ENCODE data around the gene CRIP2.
A peak's percentile ranks its signal among the peaks of the same experiment; 100 is the strongest.

The CRIP2 gene

GRCh38 chr14:105476831-105477659, 2.4 kb downstream of the CRIP2 start:
- DNase-seq (ENCODE audit: low read depth in 2 of 2) = no peak

- DNase-seq (ENCODE audit: low read depth in 2 of 2) = no peak
These were observed 3.2 kb downstream of the CRIP2 start for GRCh38 chr14:105477660-105478397.

- DNase-seq (ENCODE audit: low read depth in 2 of 2) = no peak
These were observed 4.0 kb downstream of the CRIP2 start for GRCh38 chr14:105478398-105479251.

GRCh38 chr14:105479431-105480158, 5.0 kb downstream of the CRIP2 start:
- DNase-seq (ENCODE audit: low read depth in 2 of 2) = no peak

GRCh38 chr14:105480199-105480746, 5.7 kb downstream of the CRIP2 start:
- no peak for DNase-seq (ENCODE audit: low read depth in 2 of 2)

- DNase-seq (ENCODE audit: low read depth in 2 of 2) = peak; percentile 84 to 87
These were observed 6.5 kb downstream of the CRIP2 start for GRCh38 chr14:105480807-105481801.

GRCh38 chr14:105481886-105482457, 7.4 kb downstream of the CRIP2 start:
- DNase-seq (ENCODE audit: low read depth in 2 of 2) = peak; percentile 61 to 77

GRCh38 chr14:105482486-105483110, 8.0 kb downstream of the CRIP2 start:
- no peak for DNase-seq (ENCODE audit: low read depth in 2 of 2)

GRCh38 chr14:105483300-105484068, 8.9 kb downstream of the CRIP2 start:
- no peak for DNase-seq (ENCODE audit: low read depth in 2 of 2)

- DNase-seq (ENCODE audit: low read depth in 2 of 2) = peak in 1 of 2 donors; percentile 51
These were observed 9.7 kb downstream of the CRIP2 start for GRCh38 chr14:105484069-105484996.

GRCh38 chr14:105484997-105485393, 10.4 kb downstream of the CRIP2 start:
- DNase-seq (ENCODE audit: low read depth in 2 of 2) = no peak

GRCh38 chr14:105485739-105486162, 11.1 kb downstream of the CRIP2 start:
- no peak for DNase-seq (ENCODE audit: low read depth in 2 of 2)

GRCh38 chr14:105486163-105486973, 11.7 kb downstream of the CRIP2 start, which contains the start of gene CRIP1:
Gene CRIP1, plus strand, starts transcription at chr14:105486886. Its CDS starts 374 bp downstream, at chr14:105487260.
- no peak for DNase-seq (ENCODE audit: low read depth in 2 of 2)

- DNase-seq (ENCODE audit: low read depth in 2 of 2) = no peak
These were observed 12.4 kb downstream of the CRIP2 start for GRCh38 chr14:105486974-105487448.

GRCh38 chr14:105487449-105487985, 12.9 kb downstream of the CRIP2 start:
- DNase-seq (ENCODE audit: low read depth in 2 of 2) = no peak

Measured in stimulated activated CD4-positive, alpha-beta T cell treated with anti-CD3 and anti-CD28 coated beads, Interleukin-1b, Interleukin-23, amount 100 ng/mL, for 4 hours (primary cell).